AG10803 (cell line): ENCODE data around the gene ALG2.

Experiments used
- DNase-seq: peaks from one replicate; pipeline ENCODE4 v3.0.0; 2010; ENCODE audit warnings: low read depth
- H3K4me3 ChIP-seq: 2 replicates; pipeline ENCODE4 v1.5.1; 2011; ENCODE audit warnings: mild to moderate bottlenecking, low read length, control low read depth
- CTCF ChIP-seq: conservative IDR thresholded peaks from 2 replicates; pipeline ENCODE4 v1.5.1; 2011; ENCODE audit warnings: mild to moderate bottlenecking, low read length, control low read depth, inconsistent platforms

ALG2 gene

DNA sequence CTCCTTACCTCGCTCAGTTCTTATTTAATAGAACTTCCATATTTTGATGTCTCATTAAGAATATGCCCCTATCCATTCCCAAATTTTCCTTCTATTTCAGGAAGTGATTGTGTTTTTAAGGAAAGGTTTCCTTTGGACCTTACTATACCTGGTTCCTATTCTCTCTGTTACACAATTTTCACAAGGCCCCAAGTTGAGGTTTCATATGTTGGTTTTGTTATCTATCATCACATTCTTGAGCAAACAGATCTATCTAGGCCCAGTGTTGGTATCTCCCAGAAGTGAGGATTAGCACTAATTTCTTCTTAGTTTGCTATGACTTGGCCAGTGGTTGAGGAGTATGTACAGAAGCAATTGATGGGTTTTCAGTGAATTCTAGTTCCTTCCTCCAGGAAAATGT is 41.5 kb downstream of the ALG2 start:
- H3K4me3 ChIP-seq = no peak overlapping the region
- no peak for TF ChIP-seq CTCF
- DNase-seq = no peak

GRCh38 chr9:99178912-99179872 is 42.5 kb downstream of the ALG2 start:
- no peak overlapping the region for H3K4me3 ChIP-seq
- TF ChIP-seq CTCF = no peak
- DNase-seq = no peak

DNA sequence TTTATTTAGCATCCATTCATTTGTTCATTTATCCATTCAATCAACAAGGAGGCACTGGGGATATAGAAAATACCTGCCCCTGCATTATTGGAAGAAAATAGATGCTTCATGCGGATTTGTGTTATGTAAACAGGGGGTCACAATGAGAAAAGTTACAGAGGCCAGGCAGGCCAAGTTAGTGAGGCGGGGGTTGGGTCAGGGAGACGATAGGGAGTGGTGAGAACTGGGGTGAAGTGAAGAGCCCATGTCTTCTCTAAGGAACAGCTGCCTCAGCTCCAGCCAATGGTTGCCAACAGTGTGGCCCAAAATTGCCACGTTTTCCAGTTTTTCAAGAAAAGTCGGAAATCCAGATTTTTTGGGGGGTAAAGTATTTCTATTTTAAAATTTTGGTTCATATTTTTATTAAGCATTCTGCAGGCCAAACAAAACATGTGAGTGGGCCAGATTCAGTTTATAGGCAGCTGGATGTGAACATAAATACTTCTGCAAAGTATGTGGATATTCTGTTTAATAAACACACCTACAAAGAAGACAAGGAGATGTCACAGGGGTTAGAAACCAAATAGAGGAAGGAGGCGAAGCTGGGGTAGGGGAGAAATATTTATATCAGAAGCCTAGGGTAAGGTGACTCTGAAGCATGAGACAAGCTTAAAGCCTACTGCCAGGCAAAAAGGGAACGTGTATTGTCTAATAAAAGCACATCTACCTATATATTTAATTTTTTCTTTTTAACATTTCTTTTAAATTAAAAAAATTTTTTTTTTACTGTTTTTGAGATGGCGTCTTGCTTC is 44.0 kb downstream of the ALG2 start:
- TF ChIP-seq CTCF = no peak

DNA sequence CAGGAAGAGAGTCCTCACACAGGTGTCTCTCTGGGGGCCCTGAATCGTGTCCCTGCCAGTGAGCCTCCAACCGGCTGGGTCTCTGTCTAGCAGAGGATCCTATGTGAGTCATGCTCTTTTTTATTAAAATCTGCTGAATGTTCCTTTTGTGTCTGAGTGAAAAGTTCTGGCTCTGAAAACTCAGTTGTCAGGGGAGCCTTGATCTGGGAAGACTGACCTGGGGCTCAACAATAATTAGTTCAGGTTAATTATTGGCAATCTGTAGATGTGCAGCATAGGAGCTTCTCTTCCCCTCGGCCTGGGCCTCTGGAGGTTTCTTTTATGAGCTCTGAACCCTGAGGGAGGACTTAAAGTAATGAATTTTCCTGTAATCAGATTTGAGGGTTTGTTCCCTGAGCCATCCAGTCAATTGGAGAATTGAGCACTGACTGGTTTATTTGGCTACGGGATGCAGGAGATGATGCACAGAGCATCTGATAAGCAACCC is 45.2 kb downstream of the ALG2 start:
- TF ChIP-seq CTCF = no peak
- no peak overlapping the region for H3K4me3 ChIP-seq
- no peak for DNase-seq

More for the DNA sequence above, 44.0 kb downstream of the ALG2 start:
- no peak for DNase-seq
- H3K4me3 ChIP-seq = no peak overlapping the region

- no peak for DNase-seq
- no peak overlapping the region for H3K4me3 ChIP-seq
- TF ChIP-seq CTCF = no peak
Observed at GRCh38 chr9:99173570-99174504, 47.9 kb downstream of the ALG2 start.

- no peak for TF ChIP-seq CTCF
- H3K4me3 ChIP-seq = no peak overlapping the region
- DNase-seq = no peak
Observed at GRCh38 chr9:99172124-99173091, 49.3 kb downstream of the ALG2 start.
